NCI-H146 (cell line): ENCODE results near the gene ATP6V0D1.

ENCODE experiments used
- DNase-seq: peaks from one replicate; lab custom pipeline; 2025; lab: John Stamatoyannopoulos, UW

ATP6V0D1 gene

DNA sequence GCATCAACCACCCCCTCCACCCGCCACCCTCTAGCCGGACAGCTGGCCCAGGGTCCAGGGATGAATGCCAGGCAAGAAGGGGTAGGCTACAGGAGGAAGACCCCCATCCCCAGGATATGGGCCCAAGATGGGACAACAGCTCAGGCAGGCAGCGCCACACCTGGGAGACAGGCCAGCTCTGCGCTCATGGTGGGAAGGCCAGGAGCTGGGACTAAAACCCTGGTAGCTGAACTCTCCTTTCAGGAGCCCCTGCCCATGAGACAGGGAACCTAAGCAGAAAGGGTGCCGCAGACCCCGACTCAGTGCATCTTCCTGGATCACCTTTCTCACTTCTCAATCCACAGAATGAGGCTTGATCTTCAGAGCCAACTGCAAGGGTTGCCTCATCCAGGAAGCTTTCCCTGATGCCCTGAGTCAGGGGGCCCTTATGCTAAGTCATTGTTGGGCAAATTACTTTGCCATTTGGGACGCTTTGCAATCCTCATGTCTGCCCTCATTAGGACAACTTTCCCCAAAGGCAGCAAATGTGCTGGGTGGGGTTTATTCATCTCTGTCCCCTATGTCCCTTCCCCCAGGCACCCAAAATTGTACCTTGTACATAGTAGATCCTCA, 73.7 kb downstream of the ATP6V0D1 start:
- no peak for DNase-seq

DNA sequence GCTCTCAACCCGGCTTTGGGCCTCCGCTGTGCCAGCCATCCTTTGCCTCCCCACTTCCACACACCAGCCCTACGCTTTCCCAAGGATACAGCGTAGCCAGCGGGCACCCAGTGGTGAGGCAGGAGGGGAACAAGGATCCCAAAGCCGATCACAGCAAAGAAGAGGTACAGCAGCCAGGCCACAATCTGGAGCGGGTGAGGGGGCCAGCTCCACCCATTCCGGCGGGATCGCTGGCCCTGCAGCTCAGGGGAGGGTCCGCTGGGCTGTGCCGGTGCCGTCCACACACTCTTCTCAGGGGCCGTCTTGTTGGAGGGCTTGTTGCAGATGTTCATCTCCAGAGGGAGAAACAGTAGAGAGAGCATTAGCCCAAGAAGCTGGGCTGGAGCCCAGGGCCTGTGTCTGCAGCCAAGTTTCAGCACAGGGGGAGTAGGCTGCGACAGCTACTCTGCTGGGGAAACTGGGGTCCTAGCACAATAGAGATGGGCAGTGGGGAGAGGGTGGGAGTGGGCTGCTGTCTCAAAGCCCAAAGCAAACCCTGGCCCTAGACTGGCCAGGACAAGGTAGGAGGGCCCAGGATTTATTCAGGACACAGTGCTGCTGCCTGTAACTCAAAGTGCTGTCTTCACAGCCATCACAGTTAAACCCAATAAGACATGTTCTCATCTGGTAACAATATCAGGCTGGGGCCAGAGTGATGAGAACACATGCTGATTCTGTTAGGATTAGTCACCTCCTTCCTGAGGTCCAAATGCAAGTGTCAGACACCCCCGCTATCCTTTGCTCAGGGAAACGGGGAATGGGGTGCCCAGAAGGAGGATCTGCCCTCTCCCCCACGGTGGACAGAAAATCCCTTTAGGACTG, 74.6 kb downstream of the ATP6V0D1 start:
- DNase-seq = no peak

DNA sequence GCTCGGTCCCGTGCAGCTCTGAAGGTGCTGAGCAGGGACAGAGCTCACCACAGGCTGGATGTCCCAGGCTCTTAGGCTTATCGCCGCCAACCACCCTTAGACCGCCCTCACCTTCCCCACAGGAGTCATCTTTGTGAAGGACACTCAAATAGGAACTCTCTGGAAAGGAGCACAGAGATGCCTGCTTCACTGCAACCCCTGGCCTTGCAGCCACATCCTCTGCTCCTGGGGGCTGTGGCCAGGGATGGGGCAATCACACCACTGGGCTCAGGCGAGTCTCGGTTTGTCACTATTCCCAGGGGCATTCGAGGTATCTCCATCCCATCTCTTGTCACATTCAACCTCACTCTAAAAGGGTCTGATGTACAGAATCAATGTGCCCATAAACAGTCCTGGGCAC, 75.6 kb downstream of the ATP6V0D1 start:
- no peak for DNase-seq

DNA sequence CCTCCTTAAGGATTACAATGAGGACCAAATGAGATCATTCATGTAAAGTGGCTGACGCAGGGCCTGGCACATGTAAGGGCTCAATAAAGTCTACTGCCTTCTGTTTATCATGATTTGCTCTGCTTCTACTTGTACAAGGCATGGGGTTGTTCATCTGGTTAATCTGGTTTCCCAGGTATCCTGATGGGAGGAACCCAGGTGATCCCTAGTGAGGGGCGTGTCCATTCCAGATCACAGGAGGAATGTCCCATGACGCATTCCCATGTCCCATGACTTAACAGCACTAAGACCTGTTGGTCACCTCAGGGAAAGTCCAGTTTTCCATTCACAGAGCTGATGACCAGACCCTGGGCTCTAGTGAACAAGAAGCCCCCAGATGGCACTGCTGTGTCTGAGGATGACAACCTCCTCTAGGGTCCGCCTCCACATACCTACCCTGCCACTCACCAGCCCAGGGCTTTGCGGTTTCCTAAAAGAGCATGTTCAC, 76.2 kb downstream of the ATP6V0D1 start:
- DNase-seq = no peak

DNA sequence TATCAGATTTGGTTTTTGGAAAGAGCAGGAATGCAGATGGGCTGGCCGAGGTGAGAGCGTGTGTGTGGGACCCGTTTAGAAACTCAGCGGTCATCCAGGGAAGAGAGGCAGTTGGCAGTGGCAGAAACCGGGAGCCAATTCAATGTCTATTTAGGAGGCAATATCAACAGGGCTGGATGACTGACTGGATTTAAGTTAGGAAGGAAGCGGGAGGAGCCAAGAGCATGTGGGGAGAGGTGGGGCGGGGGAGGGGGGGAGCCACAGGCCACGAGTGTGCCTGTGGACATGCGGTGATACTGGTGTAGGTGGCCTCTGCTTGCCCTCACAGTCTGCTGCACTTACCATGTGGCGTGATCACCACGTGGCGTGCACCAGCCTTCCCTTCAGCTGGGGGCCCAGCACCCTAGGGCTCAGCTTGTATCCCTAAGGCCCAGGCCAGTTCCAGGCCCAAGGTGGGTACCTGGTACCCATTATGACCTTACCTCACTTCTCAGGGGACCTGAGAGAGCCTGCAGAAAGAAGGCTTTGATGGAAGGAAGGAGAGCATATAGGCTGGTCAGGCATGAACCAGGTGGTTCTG, 76.9 kb downstream of the ATP6V0D1 start:
- DNase-seq = no peak

DNA sequence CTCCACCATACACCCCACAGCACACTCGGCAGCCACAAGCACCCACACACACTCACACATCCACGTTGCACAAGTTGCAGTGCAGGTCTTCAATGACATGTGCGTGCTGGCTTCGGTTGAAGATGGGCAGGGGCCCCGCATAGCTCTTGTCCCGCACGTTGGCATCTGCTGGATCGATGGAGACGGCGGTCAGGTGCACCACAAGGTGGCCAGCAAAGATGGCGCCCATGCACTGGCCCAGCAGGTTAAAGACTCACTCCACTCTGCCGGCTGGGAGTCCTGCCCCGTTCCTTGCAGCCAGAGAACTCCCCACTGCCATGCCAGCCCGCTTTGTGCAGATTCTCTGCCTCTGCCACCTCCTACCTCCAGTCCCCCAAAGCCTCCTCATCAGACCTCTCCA, 80.1 kb downstream of the ATP6V0D1 start:
- DNase-seq = no peak

DNA sequence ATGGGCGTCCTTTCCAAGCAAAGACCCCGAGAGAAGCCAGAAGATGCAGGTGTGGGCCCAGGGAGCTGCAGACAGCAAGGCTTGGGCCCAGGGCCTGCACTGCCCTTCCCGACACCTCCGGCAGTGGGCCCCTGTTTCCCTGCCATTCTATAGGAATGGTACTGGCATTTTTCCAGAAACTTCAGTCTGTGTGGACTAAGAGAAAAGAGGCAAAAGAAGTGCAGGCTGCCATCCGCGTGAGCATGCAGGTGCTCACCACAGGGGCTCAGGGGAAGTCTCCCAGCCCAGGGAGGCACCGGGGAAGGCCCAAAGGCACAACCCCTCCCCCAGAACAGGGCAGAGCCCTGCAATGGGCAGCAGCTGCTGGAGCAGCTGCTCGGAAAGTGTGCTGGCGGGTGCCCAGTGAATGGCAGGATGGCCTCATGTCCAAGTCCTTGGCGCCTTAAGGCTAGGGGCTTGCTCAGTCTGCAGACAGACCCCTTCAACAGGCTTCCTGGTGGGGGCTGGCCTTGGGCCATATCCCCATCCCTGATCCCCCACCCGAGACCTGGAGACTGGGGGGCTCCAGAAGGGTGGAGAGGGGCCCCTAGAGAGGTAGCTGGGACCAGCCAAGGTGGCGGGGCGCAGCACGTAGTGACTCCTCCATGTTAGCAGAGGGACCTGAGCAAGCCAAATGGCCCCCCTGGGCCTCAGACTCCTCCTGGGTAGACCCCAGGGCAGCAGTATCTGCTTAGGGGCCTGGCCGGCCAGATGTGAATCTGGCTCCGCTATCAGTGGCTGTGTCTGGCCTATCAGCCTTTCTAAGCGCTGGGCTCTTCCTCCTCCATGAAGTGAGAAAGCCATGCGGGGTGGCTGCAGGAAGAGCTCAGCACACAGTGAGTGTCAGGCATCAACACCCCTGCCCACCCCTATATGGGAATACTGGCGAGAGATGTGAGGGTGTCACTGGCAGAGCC, 80.9 kb downstream of the ATP6V0D1 start:
- DNase-seq = peak; percentile 76

DNA sequence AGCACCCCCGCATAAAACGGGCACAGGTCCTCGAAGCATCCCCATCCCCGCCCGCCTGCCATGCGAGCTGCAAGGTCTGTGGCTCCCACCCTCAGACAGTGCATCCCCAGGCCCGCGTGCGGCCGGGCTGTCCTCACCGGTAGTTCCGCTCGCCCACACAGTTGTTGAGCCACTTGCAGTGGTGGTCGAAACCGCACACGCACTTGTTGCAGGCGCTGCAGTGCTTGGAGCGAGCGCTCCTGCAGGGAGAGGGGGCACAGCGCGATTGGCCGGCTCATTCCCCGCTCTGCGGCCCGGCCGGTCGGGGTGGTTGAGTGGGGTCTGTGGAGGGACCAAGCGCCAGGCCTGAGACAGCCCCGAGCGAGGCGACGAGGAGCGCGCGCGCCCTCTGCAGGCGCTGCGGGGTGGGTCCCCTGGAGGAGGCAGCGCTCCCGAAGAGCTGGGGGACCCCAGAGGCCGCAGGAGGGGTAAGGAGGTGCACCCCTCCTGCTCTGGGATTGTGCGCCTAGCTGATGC, 81.7 kb downstream of the ATP6V0D1 start:
- no peak for DNase-seq

DNA sequence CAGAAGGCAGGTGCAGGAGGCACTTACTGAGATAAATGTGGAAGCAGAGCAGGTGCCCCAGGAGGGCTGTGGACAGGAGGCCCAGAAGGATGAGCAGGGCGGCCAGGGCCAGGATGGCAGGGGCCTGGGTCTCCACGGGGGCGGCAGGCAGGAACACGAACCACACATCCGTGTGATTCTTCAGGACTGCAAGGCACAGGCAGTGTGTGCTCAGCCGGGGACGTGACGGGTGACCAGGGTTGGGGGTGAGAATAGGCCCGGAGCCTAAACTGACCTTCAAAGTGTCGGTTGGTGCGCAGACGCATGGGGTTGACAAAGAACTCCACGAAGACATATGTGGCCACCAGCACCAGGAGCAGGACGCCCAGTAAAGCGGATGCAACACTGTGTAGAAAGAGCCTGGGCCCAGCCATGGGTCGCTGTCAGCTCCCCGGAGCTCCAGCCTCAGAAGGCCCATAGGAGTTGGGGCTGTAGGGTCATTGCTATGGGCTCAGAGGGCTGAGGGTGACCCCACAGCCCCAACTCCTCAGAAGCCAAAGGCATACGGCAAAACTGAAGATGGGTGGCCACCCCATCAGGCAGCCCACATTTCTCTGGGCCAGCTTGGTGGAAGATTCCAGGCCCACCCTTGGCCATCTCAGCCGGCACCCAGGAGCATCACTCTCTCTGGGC, 82.3 kb downstream of the ATP6V0D1 start:
- DNase-seq = no peak

DNA sequence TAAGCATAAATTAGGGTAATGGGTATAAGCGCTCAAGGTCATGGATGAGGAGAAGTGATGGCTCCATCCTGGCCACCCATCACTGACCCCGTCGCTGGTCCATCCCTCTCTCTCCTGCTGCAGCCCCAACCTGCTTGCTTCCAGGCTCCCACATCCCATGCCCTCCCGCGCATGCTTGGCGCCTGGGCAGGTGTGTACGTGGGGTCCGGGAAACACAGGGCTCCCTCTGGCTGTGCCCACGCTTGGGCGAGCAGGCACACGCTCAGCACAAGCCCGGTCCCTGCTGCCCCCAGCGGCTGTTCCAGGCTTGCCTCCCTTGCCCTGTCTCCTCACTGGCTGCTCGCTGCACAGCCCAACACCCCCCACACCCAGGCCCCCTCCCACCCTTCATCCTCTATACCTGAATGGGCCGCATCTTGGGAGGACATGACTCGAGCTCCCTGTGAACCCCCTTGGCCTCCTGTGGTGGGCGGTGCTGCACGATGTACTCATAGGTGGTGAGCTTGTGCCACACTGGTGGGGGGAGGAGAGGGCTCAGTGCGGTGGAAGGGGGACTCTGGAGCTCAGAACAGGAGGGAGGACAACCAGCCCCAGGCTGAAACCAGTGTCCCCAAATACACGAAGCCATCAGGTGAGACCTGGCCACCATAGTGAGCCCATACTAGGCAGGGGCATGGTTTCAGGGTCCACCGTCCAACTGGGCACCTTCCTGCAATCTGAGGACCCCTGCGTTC, 83.0 kb downstream of the ATP6V0D1 start:
- no peak for DNase-seq

DNA sequence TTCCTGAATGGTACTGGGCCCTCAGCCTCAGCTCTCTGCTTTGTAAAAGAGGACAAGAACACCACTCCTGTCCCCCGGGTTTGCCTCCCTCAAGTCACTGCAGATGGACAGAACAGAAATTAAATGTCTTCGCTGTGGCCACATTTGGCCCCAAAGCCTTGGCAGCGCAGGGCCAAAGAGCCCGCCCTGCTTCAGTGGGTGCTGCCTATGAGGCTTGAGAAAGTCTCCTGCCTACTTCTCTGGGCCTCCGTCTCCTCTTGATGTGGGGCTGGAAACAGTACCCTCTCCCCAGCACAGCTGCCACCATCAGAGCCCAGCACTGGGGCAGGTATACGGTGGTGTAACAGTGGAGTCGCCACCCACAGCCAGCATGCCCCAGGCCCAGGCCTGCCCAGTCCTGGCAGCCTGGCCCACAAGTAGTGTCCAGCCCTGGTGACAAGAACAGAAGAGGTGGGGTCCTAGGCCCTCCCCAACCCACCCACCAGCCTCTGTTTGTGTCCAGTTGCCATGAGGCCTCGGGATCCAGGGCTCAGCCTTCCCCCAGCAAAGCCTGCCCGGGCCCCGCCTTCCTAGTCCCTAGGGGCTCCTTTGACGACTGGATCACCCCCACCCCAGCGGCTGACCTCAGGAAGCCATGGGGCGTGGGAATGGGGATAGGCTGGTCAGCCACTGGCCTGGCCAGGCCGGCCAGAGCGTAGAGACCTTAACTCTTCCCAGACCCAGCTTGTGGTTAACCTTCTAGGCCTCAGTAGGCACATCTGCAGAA, 83.7 kb downstream of the ATP6V0D1 start:
- DNase-seq = no peak

DNA sequence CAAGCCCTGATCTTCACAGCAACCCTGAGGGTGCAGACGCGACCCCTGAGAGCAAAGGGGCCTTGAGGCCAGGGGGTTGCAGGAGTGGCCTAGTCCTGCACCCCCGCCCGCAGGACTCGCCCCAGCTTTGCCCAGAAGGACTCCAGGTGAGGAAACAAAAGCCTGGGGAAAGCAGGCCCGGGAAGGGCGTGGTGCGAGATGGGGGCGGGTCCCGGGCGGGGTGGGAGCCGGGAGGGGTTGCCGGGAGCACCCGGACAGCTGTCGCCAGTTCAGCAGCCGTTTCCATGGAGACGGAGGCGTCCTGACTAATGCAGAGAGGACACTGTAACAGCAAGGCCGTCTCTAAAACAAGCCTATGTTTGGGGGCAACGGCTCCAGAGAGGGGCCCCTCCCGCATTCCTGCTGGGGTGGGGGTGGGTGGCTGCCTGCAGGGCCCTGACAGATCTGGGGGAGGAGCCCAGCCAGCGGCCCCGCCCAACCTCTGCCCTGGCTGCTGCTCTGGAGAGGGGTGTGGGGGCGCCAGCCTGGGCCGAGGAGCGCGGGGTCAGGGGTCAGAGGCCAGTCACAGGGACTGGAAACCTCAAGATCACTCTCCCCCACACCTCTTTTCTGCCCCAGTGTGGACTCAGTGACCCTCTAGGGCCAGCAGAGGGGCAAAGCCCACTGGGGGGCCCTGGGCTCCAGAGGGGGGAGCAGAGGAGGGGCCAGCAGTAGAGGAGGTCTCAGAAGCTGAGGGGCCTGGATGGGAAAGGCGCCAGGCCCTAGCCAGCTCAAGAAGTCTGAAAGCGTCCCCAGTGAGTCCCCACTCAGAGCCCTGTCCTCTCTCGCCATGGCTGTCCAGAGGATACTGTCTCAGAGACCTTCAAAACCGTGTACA, 84.6 kb downstream of the ATP6V0D1 start:
- peak; percentile 94 for DNase-seq

DNA sequence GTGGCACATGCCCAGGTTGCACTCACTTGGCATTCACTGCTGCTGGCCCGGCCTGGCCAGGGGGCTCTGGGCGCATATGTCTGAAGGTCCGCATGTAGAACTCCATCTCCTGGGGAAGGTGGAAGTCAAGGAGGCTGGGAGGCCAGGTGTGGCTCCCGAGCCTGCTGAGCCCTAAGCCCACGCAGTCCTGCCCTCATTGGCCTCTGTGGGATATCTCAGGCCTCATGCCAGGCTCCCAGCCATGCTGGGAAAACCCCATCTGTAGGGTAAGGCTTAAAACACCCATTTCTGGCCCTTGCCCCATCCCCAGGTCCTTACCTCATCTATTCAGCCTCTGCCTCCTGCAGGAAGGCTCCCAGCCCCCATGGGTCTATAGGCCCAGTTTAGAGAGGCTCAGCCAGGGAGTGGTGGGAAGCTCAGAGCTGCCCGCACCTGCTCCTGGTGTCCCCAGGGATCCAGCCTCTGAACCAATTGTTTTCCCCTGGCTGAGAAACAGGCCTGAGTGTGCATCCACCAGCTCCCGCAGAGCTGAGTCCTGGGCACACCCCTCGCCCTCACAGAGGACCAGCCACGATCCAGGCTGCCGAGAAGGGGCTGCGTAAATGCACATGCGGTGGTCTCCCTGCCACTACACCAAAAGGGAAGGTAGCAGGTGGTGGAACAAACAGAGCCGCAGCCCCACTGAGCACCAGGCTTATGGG, 85.3 kb downstream of the ATP6V0D1 start:
- peak; percentile 93 for DNase-seq

DNA sequence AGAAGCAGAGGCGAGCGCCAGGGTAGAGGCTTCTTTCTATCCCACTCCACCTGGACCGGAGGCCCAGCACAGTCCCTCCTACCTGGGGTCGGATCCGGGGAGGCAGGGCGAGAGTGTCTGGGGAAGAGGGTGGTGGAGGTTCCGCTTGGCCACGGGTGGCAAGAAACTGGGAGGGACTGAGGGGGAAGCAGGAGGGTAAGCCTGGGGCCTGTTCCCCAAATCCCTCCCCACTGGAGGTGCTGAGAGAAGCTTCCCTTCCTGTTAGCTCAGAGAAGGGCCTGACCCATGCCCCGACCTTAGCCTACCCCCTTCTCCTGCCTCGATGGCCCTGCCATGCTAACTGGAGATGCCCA, 85.9 kb downstream of the ATP6V0D1 start:
- DNase-seq = no peak

DNA sequence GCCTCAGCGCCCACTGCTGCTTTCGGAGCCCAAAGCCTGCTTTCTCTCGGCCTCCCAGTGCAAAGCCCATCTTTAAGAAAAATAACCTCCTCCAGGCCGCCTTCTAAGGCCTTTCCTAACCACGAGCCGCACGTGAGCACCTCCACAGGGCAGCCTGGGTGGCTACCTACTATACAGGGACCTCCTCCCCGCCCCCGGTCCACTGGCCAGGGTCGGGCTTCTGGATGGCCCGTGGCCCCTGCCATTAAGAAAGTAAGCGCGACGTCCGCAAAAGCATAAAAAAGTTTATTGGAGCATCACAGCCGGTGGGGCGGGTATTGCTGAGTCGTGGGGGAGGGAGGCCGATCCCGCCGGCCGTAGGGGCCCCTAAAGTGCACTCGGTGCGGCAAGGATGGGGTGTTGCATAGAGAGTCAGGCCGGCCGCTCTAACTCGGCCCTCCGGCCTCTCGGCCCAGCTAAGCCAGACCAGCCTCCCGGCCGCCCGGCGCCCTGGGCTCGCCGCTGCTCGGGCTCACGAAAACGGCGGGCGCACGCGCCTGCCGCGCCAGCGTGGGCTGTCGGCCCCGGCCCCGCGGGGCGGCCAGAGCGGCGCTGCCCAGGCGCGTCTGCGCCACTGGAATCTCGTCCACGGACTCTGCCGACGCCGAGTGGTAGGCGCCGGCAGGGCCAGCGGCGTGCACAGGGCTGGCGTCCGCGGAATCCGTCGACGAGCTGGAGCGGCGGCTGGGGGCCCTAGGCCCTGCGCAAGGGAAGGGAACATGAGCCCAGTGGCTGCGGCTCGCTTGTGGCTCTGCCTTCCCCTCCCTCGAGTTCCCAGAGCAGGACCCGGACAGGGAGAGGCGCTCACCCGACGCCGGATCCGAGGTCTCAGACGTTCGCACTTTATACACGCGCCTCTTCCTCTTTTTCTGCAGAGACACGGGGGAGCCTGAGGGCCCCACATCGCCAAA, 86.5 kb downstream of the ATP6V0D1 start:
- no peak for DNase-seq

DNA sequence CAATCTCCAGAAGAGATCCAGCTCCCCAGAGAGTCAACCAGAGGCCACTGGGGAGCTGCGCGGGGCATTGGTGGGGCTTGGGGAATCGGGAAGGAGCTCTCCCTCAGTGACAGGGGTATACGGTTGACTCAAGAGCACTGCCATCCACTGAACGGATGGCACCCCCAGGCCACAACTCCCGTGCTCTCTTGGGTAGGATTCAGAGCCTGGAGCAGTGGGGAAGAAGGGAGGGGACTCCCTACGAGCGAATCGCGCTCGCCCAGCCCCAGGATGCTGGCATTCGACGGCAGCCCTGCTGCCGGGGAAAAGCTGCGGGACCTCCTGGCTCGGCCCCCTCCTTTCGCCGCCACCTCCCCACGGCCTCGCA, 87.2 kb downstream of the ATP6V0D1 start:
- DNase-seq = no peak
